ENCODE results near the gene CCDC30. TPM values are rescaled to one million over a fixed set of nuclear protein-coding genes. Genes with fewer than 3 reads are reported as not detected.

CCDC30 gene
- total and polyA plus RNA-seq, 9 of the 15 experiments (the other 6 are each of a cell fraction or from before 2014, with no cell fraction given) = 0.05 to 0.91 (median 0.24) TPM

- 1% methylated on average over 20 of the region's 20 CpGs for WGBS (ENCODE audit: insufficient coverage, low coverage, missing lambda C conversion rate)
- H3K9me3 ChIP-seq (replicated peaks; ENCODE audit: control insufficient read depth, insufficient read depth, low read depth, low read length) = no peaks in the 10 kb centered on the region
- DNase-seq (ENCODE audit: extremely low read depth in 1 of 4, low spot score in 3 of 4) (no peak), FAIRE-seq (peak; percentile 42), ATAC-seq (peak; percentile 2; the same call in 2 of the 3 replicates)
- H3K4me2 ChIP-seq (ENCODE audit: insufficient read depth, low read length) = peak overlapping the region; percentile 99
- no peaks in the 10 kb centered on the region for H3K9me1 ChIP-seq (ENCODE audit: control insufficient read depth, insufficient read depth, low read length)
- H2AFZ ChIP-seq (ENCODE audit: low read depth, low read length) = peak overlapping the region; percentile 98
- ChIA-PET POLR2A (interaction anchor here (1.1 to 2.7 kb wide), 6 partner anchors 9 to 80 kb away, joined by 3 to 27 read pairs (median 8); partner anchors contain the start of gene YBX1), CTCF (ENCODE audit: low intra/inter-chr PET ratio) (no interaction called here)
- no peaks in the 10 kb centered on the region for H4K20me1 ChIP-seq (replicated peaks; ENCODE audit: control insufficient read depth, insufficient read depth, low read length)
- no TSS peak for BruUV-seq (replicated peaks)
- no peaks in the 10 kb centered on the region for H3K27me3 ChIP-seq (ENCODE audit: control insufficient read depth in 2 of 2, insufficient read depth in 2 of 2, low read length in 2 of 2)
- peak overlapping the region; percentile 91 to 99 for H3K9ac ChIP-seq (ENCODE audit: insufficient read depth in 1 of 2, low read depth in 2 of 2, low read length in 2 of 2)
- in situ Hi-C loops (cut with MboI) = no loop called here
- peaks cover 0 to 16% of the 10 kb centered on the region in 2 experiments for H3K4me1 ChIP-seq (replicated peaks in 1 of 2; ENCODE audit: control insufficient read depth in 2 of 2, insufficient read depth in 2 of 2, low read length in 2 of 2)
- H3K4me3 ChIP-seq = peak overlapping the region; percentile 58
- H3K79me2 ChIP-seq (ENCODE audit: control insufficient read depth, insufficient read depth, low read length) = peaks cover 48% of the 10 kb centered on the region
- peak overlapping the region; percentile 86 for H3K27ac ChIP-seq (ENCODE audit: extremely low read depth, low read depth, low read length)
- H3K36me3 ChIP-seq (ENCODE audit: control insufficient read depth, insufficient read depth, low read length) = peaks cover 47% of the 10 kb centered on the region
- intact Hi-C loops (cut with micrococcal nuclease) = loop anchor here (1.0 kb wide), 1 partner anchor 23 kb away; the partner anchor contains the start of gene YBX1
- TF ChIP-seq ZNF511 (CRISPR knock-in tag; IDR thresholded peaks at IDR 0.05) (0 out of 2 replicates have a peak, but pooled peaks have one; percentile 12), TRIM25 (IDR thresholded peaks at IDR 0.05; ENCODE audit: borderline replicate concordance) (no peak), ZNF316 (IDR thresholded peaks at IDR 0.05) (no peak), MEF2D (tag; conservative IDR thresholded peaks at IDR 0.05; ENCODE audit: low read depth) (no peak), E2F8 (IDR thresholded peaks at IDR 0.05; ENCODE audit: low read depth, partially characterized antibody) (no peak), SRSF7 (optimal IDR thresholded peaks at IDR 0.05; ENCODE audit: low read depth, low read length) (no peak), TEAD2 (tag; IDR thresholded peaks at IDR 0.05) (no peak), AFF4 (CRISPR knock-in tag; IDR thresholded peaks at IDR 0.05) (0 out of 2 replicates have a peak, but pooled peaks have one; percentile 1), BMI1 (IDR thresholded peaks at IDR 0.05; ENCODE audit: low read length) (no peak), TGIF2 (CRISPR knock-in tag; IDR thresholded peaks at IDR 0.05) (no peak), TBL1XR1 (IDR thresholded peaks at IDR 0.05; ENCODE audit: low read length in 2 of 2) (0 out of 4 replicates have a peak, but pooled peaks of 1 of the 2 experiments have one; percentile 22), RUNX1 (IDR thresholded peaks at IDR 0.05; ENCODE audit: low read depth) (no peak), BCOR (IDR thresholded peaks at IDR 0.05) (no peak)
Observed at GRCh38 chr1:42658877-42659337, 195.8 kb downstream of the CCDC30 start.
